Neural crest cell (in vitro differentiated cells): ENCODE data around the gene TFEB. TPM values are rescaled to one million over a fixed set of nuclear protein-coding genes. Genes with fewer than 3 reads are reported as not detected.

Experiments used
- DNase-seq: peaks from one replicate; pipeline ENCODE4 v3.0.0; 2021; ENCODE audit warnings: low read depth, mixed read lengths, low spot score
- H3K27ac Mint-ChIP-seq: one replicate; pipeline ENCODE4 v1.8.0; 2021; ENCODE audit warnings: mild to moderate bottlenecking, mixed read lengths; ENCODE audit not compliant: unreplicated experiment
- H3K27me3 Mint-ChIP-seq: 2 replicates; pipeline ENCODE4 v1.8.0; 2021; ENCODE audit warnings: low read depth, mild to moderate bottlenecking, mixed read lengths
- H3K36me3 Mint-ChIP-seq: 2 replicates; pipeline ENCODE4 v1.8.0; 2021; ENCODE audit warnings: low read depth, mild to moderate bottlenecking, mixed read lengths
- H3K4me1 Mint-ChIP-seq: 2 replicates; pipeline ENCODE4 v1.8.0; 2021; ENCODE audit warnings: mixed read lengths
- H3K4me3 Mint-ChIP-seq: one replicate; pipeline ENCODE4 v1.8.0; 2021; ENCODE audit warnings: mild to moderate bottlenecking, mixed read lengths
- H3K9me3 Mint-ChIP-seq: 2 replicates; pipeline ENCODE4 v1.8.0; 2021; ENCODE audit warnings: mixed read lengths
- CTCF ChIP-seq: fragments of 200-600 bp; sonication (generic); conservative IDR thresholded peaks from 2 replicates; pipeline ENCODE4 v1.5.0; 2021; ENCODE audit warnings: antibody characterized with exemption, mild to moderate bottlenecking
- total RNA-seq: library from RNA; stranded (reverse); gene quantifications from 2 replicates; pipeline ENCODE4 v1.2.1, GENCODE V29; 2021

TFEB gene
- total RNA-seq, 1 donor from 2014 or later: 1.3 TPM

- no peaks in the 10 kb centered on the region for H3K36me3 Mint-ChIP-seq
- no peaks in the 10 kb centered on the region for H3K9me3 Mint-ChIP-seq
- TF ChIP-seq CTCF: no peak
- no peak overlapping the region for H3K4me3 Mint-ChIP-seq
- H3K27me3 Mint-ChIP-seq: peaks cover 6% of the 10 kb centered on the region
- no peaks in the 10 kb centered on the region for H3K4me1 Mint-ChIP-seq
- DNase-seq: no peak
- H3K27ac Mint-ChIP-seq: no peak overlapping the region
Observed at GRCh38 chr6:41712651-41713103, 22.7 kb downstream of the TFEB start.

GRCh38 chr6:41711323-41712038 is 23.9 kb downstream of the TFEB start:
- no peaks in the 10 kb centered on the region for H3K4me1 Mint-ChIP-seq
- no peak for DNase-seq
- no peak overlapping the region for H3K4me3 Mint-ChIP-seq
- no peak overlapping the region for H3K27ac Mint-ChIP-seq
- no peaks in the 10 kb centered on the region for H3K9me3 Mint-ChIP-seq
- H3K36me3 Mint-ChIP-seq: no peaks in the 10 kb centered on the region
- peaks cover 6% of the 10 kb centered on the region for H3K27me3 Mint-ChIP-seq
- TF ChIP-seq CTCF: no peak

- H3K9me3 Mint-ChIP-seq: no peaks in the 10 kb centered on the region
- TF ChIP-seq CTCF: no peak
Observed at GRCh38 chr6:41709375-41709774, 26.0 kb downstream of the TFEB start.

GRCh38 chr6:41708856-41709255 is 26.6 kb downstream of the TFEB start:
- no peaks in the 10 kb centered on the region for H3K36me3 Mint-ChIP-seq
- H3K4me3 Mint-ChIP-seq: no peak overlapping the region
- peaks cover 6% of the 10 kb centered on the region for H3K27me3 Mint-ChIP-seq
- H3K27ac Mint-ChIP-seq: no peak overlapping the region
- no peak for TF ChIP-seq CTCF
- H3K9me3 Mint-ChIP-seq: no peaks in the 10 kb centered on the region
- H3K4me1 Mint-ChIP-seq: no peaks in the 10 kb centered on the region
- no peak for DNase-seq

More at GRCh38 chr6:41709375-41709774, 26.0 kb downstream of the TFEB start:
- H3K27ac Mint-ChIP-seq: no peak overlapping the region
- H3K4me1 Mint-ChIP-seq: no peaks in the 10 kb centered on the region
- H3K4me3 Mint-ChIP-seq: no peak overlapping the region
- H3K36me3 Mint-ChIP-seq: no peaks in the 10 kb centered on the region
- DNase-seq: no peak
- H3K27me3 Mint-ChIP-seq: peaks cover 6% of the 10 kb centered on the region

- H3K9me3 Mint-ChIP-seq: no peaks in the 10 kb centered on the region
- H3K4me3 Mint-ChIP-seq: no peak overlapping the region
- no peak for TF ChIP-seq CTCF
- H3K27me3 Mint-ChIP-seq: peaks cover 6% of the 10 kb centered on the region
- no peak for DNase-seq
- no peaks in the 10 kb centered on the region for H3K4me1 Mint-ChIP-seq
- H3K27ac Mint-ChIP-seq: no peak overlapping the region
- H3K36me3 Mint-ChIP-seq: no peaks in the 10 kb centered on the region
Observed at GRCh38 chr6:41707565-41708200, 27.7 kb downstream of the TFEB start.
